ENCODE results near the gene BRD4.

- TF ChIP-seq MEIS1 (CRISPR knock-in tag; IDR thresholded peaks at IDR 0.05; ENCODE audit: borderline replicate concordance) (no peak), CTCF (tag by site-specific recombination; IDR thresholded peaks at IDR 0.05) (no peak), GFI1B (tag by site-specific recombination; IDR thresholded peaks at IDR 0.05) (no peak), ZBTB8A (tag by site-specific recombination; IDR thresholded peaks at IDR 0.05) (no peak), ZNF155 (tag by site-specific recombination; IDR thresholded peaks at IDR 0.05) (no peak), ZNF426 (tag by site-specific recombination; IDR thresholded peaks at IDR 0.05) (no peak), ZNF645 (tag by site-specific recombination; IDR thresholded peaks at IDR 0.05) (no peak), ZNF324 (tag by site-specific recombination; IDR thresholded peaks at IDR 0.05) (no peak), YY1 (tag by site-specific recombination; IDR thresholded peaks at IDR 0.05) (no peak)
These were observed 21.6 kb upstream of the BRD4 start for GRCh38 chr19:15353908-15354307.

Measured in HEK293 (cell line).